Measurements from ENCODE around the gene MYH9. TPM values are rescaled to one million over a fixed set of nuclear protein-coding genes. Genes with fewer than 3 reads are reported as not detected.

Gene MYH9
- total and polyA plus RNA-seq, 2 experiments from 2014 or later: 58.4 to 233 TPM

DNA sequence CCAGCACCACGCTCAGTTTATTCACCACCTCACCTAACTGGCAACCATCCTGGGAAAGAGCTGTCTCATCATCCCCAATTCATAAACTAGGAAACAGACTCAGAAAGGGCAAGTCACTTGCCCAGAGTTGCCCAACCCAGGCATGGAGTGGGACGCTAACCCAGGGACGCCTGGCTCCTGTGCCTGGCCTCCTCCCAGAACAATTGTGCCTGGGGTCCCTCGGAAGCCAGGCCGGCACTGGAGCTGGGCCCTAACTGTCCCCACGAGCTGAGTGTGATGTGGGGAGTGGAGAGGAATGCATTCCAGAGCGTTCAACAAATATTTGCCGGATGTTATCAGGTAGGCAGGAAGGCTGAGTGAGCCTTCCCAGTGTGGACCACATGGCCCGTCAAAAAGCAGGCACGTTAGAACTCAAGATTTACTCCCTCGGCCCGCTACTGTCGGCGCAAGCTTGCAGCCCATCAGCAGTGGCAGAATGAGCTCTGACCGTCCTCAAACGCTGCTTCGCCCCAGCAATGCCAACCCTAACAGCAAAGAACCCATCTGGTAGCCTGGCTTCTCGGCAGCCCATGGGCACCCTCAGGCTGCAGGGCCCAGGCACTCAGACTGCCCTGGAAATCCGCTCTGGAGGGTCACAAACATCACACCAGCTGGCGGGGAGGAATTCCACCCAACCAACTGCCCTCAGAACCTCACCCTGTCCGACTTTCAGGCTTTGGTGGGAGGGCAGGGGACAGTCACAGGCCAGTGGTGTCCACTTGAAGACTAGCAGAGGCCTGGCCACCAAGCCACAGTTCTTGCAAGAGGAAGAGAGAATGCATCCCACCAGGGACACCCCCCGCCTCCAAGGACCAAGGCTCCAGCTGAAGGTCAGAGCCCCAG, 35.6 kb downstream of the MYH9 start:
- Histone ChIP-seq H3K4me2 (peak overlapping the region; percentile 38; the same call in 1 of the 2 replicates), H3F3A (replicated peaks; ENCODE audit: low read depth) (0 out of 2 replicates have a peak, but pooled peaks cover 2% of the 10 kb centered on the region), H3K27me3 (ENCODE audit: insufficient read depth) (no peaks in the 10 kb centered on the region), H3K4me3 (no peak overlapping the region), H3K9me2 (ENCODE audit: insufficient read depth) (no peaks in the 10 kb centered on the region), H4K20me1 (replicated peaks; ENCODE audit: insufficient read depth) (peaks cover 40% of the 10 kb centered on the region), H2AFZ (no peak overlapping the region), H3K27ac (ENCODE audit: low read depth) (peak overlapping the region; percentile 70), H3K79me2 (replicated peaks; ENCODE audit: insufficient read depth) (peaks cover 93% of the 10 kb centered on the region), H3K36me3 (ENCODE audit: insufficient read depth) (peaks cover 5% of the 10 kb centered on the region; the same call in 1 of the 2 replicates), H3K4me1 (ENCODE audit: insufficient read depth) (peaks cover 54% of the 10 kb centered on the region)
- TF ChIP-seq CREB1 (CRISPR knock-in tag; IDR thresholded peaks at IDR 0.05; ENCODE audit: low read depth) (no peak), NANOG (IDR thresholded peaks at IDR 0.05; ENCODE audit: borderline replicate concordance) (no peak), ZNF114 (CRISPR knock-in tag; IDR thresholded peaks at IDR 0.05) (no peak), POLR2AphosphoS5 (IDR thresholded peaks at IDR 0.05; ENCODE audit: low read depth) (no peak), CTCF (conservative IDR thresholded peaks at IDR 0.05; ENCODE audit: low read depth in 2 of 2) (no peak), JUNB (IDR thresholded peaks at IDR 0.05; ENCODE audit: unreplicated experiment) (no peak), STAT1 (IDR thresholded peaks at IDR 0.05; ENCODE audit: unreplicated experiment) (no peak), ZNF462 (CRISPR knock-in tag; IDR thresholded peaks at IDR 0.05) (no peak), EZH2phosphoT487 (IDR thresholded peaks at IDR 0.05; ENCODE audit: unreplicated experiment) (no peak), REST (IDR thresholded peaks at IDR 0.05; ENCODE audit: unreplicated experiment) (no peak), ETS1 (IDR thresholded peaks at IDR 0.05) (no peak), EZH2 (IDR thresholded peaks at IDR 0.05; ENCODE audit: low read depth, unreplicated experiment) (no peak), ZNF331 (CRISPR knock-in tag; IDR thresholded peaks at IDR 0.05; ENCODE audit: low read depth) (no peak)
- Mint-ChIP-seq H3K4me3 (no peak overlapping the region), H3K27me3 (ENCODE audit: insufficient read depth, low read depth, poor library complexity) (peaks cover 6% of the 10 kb centered on the region), H3K4me1 (peaks cover 51% of the 10 kb centered on the region), H3K27ac (peak overlapping the region; percentile 80), H3K9me3 (no peaks in the 10 kb centered on the region), H3K36me3 (ENCODE audit: low read depth) (peaks cover 22% of the 10 kb centered on the region)
- DNase-seq (ENCODE audit: low spot score): no peak
- peak; percentile 6; the same call in 2 of the 3 replicates for ATAC-seq
